Calu3 (cell line): ENCODE measurements around the gene TJP3. TPM values are rescaled to one million over a fixed set of nuclear protein-coding genes. Genes with fewer than 3 reads are reported as not detected.

Experiments used
- BruUV-seq: library from RNA; stranded (reverse); fragments of 400-500 nt; replicated peaks from 2 replicates; lab custom pipeline; 2021; lab: Mats Ljungman, UMichigan
- CTCF ChIA-PET: fragments of 300-600 bp; sonication (Branson Sonifier 250); formaldehyde crosslinking; loops from one replicate; lab custom pipeline; 2022; ENCODE audit warnings: antibody characterized with exemption; lab: Charles Lee
- DNase-seq: peaks from one replicate; pipeline ENCODE4 v3.0.0; 2022
- H3K27ac Mint-ChIP-seq: one replicate; pipeline ENCODE4 v1.8.0; 2022; ENCODE audit warnings: mixed read lengths; ENCODE audit not compliant: unreplicated experiment
- H3K27me3 Mint-ChIP-seq: one replicate; pipeline ENCODE4 v1.8.0; 2022; ENCODE audit warnings: mixed read lengths; ENCODE audit not compliant: unreplicated experiment
- H3K36me3 Mint-ChIP-seq: one replicate; pipeline ENCODE4 v1.8.0; 2022; ENCODE audit warnings: mild to moderate bottlenecking, moderate library complexity, mixed read lengths; ENCODE audit not compliant: insufficient read depth, unreplicated experiment
- H3K4me1 Mint-ChIP-seq: one replicate; pipeline ENCODE4 v1.8.0; 2022; ENCODE audit warnings: mild to moderate bottlenecking, low read depth, mixed read lengths; ENCODE audit not compliant: unreplicated experiment
- H3K4me3 Mint-ChIP-seq: one replicate; pipeline ENCODE4 v1.8.0; 2022; ENCODE audit warnings: mild to moderate bottlenecking, low read depth, moderate library complexity, mixed read lengths; ENCODE audit not compliant: unreplicated experiment
- H3K9me3 Mint-ChIP-seq: one replicate; pipeline ENCODE4 v1.8.0; 2022; ENCODE audit warnings: low read depth, mixed read lengths; ENCODE audit not compliant: unreplicated experiment
- intact Hi-C: fragments of 100-400 bp; cut with micrococcal nuclease; formaldehyde crosslinking; loops from one replicate; pipeline ENCODE4 v1.10.0; 2022; ENCODE audit not compliant: unreplicated experiment
- total RNA-seq: library from RNA; stranded (reverse); gene quantifications from 2 replicates; pipeline ENCODE4 v1.2.3, GENCODE V29; 2022
- TF ChIP-seq, protein P1 (sequence below): fragments of 200-600 bp; IDR thresholded peaks from one replicate; pipeline ENCODE4 v1.8.0; 2022; ENCODE audit warnings: antibody characterized with exemption; ENCODE audit not compliant: unreplicated experiment

Gene TJP3
- total RNA-seq, 1 experiment from 2014 or later, result 84.8 TPM

DNA sequence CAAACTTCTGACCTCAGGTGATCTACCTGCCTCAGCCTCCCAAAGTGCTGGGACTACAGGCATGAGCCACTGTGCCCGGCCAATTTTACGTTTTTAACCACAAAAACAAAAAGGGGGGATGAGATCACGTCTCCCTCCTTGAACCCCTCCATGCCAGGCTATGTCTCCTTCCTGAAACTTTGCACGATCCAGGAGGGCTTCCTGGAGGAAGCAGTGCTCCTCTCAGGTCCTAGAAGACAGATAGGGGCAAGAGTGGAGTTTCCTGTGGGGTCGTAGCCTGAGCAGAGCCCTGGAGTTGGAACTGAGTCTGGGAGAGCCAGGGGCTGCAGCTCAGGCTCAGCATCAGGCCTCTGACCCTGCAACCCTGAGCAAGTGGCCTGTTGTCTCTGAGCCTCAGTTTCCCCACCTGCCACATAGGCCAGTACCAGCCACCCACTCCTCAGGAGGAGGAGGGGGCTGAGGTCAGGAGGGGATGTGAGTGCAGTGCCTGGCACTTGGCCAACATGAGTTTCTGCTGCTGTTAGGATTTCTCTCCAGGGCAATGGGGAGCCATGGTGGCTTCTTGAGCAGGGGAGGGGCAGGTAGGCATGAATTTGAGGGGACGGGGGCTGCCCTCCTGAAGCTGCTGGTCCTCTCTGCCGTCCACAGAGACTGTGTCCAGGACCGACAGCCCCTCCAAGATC lies 37.3 kb downstream of the TJP3 start:
- no peak for DNase-seq
- Mint-ChIP-seq H3K9me3 (no peaks in the 10 kb centered on the region), H3K4me1 (no peaks in the 10 kb centered on the region), H3K27me3 (no peaks in the 10 kb centered on the region), H3K36me3 (peaks cover 45% of the 10 kb centered on the region), H3K4me3 (no peak overlapping the region), H3K27ac (no peak overlapping the region)
- CTCF ChIA-PET, result no interaction called here
- intact Hi-C loops, result no loop called here
- TF ChIP-seq, protein P1, sequence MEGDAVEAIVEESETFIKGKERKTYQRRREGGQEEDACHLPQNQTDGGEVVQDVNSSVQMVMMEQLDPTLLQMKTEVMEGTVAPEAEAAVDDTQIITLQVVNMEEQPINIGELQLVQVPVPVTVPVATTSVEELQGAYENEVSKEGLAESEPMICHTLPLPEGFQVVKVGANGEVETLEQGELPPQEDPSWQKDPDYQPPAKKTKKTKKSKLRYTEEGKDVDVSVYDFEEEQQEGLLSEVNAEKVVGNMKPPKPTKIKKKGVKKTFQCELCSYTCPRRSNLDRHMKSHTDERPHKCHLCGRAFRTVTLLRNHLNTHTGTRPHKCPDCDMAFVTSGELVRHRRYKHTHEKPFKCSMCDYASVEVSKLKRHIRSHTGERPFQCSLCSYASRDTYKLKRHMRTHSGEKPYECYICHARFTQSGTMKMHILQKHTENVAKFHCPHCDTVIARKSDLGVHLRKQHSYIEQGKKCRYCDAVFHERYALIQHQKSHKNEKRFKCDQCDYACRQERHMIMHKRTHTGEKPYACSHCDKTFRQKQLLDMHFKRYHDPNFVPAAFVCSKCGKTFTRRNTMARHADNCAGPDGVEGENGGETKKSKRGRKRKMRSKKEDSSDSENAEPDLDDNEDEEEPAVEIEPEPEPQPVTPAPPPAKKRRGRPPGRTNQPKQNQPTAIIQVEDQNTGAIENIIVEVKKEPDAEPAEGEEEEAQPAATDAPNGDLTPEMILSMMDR, result no peak
- BruUV-seq, result no TSS peak

GRCh38 chr19:3746371-3747056 lies 38.3 kb downstream of the TJP3 start:
- H3K27me3 Mint-ChIP-seq, result no peaks in the 10 kb centered on the region
- no peak overlapping the region for H3K27ac Mint-ChIP-seq
- intact Hi-C loops, result no loop called here
- CTCF ChIA-PET, result no interaction called here
- H3K9me3 Mint-ChIP-seq, result no peaks in the 10 kb centered on the region
- TF ChIP-seq, protein P1, result no peak
- H3K36me3 Mint-ChIP-seq, result peaks cover 50% of the 10 kb centered on the region
- H3K4me1 Mint-ChIP-seq, result no peaks in the 10 kb centered on the region
- DNase-seq, result no peak
- no peak overlapping the region for H3K4me3 Mint-ChIP-seq
- no TSS peak for BruUV-seq

DNA sequence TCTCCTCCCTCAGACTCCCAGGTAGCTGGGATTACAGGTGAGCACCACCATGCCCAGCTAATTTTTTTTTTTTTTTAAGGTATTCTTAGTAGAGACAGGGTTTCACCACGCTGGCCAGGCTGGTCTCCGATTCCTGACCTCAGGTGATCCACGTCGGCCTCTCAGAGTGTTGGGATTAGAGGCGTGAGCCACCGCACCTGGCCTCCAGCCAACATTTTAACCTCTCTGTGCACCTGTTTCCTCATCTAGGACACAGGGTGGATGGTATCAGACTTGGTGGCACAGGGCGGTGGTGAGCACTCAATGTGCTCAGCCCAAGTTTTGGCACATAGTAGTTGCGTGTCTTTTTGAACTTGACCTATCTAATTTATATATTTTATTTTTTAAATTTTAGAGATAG lies 40.8 kb downstream of the TJP3 start:
- no TSS peak for BruUV-seq
- Mint-ChIP-seq H3K4me1 (no peaks in the 10 kb centered on the region), H3K27ac (no peak overlapping the region), H3K9me3 (no peaks in the 10 kb centered on the region), H3K27me3 (no peaks in the 10 kb centered on the region), H3K36me3 (peaks cover 46% of the 10 kb centered on the region), H3K4me3 (no peak overlapping the region)
- no peak for DNase-seq
- intact Hi-C loops, result no loop called here
- TF ChIP-seq, protein P1, result no peak
- CTCF ChIA-PET, result interaction anchor here (0.6 kb wide), 1 partner anchor 261 kb away, joined by 3 read pairs; no protein-coding TSS in a partner anchor

GRCh38 chr19:3750211-3750610 lies 42.0 kb downstream of the TJP3 start:
- H3K27ac Mint-ChIP-seq, result no peak overlapping the region
- H3K27me3 Mint-ChIP-seq, result no peaks in the 10 kb centered on the region
- no peak overlapping the region for H3K4me3 Mint-ChIP-seq
- BruUV-seq, result no TSS peak
- H3K36me3 Mint-ChIP-seq, result peaks cover 50% of the 10 kb centered on the region
- TF ChIP-seq, protein P1, result no peak
- CTCF ChIA-PET, result no interaction called here
- no peak for DNase-seq
- intact Hi-C loops, result no loop called here
- no peaks in the 10 kb centered on the region for H3K4me1 Mint-ChIP-seq
- H3K9me3 Mint-ChIP-seq, result no peaks in the 10 kb centered on the region
